WTC11 (cell line): ENCODE measurements around the gene GARS1. TPM values are rescaled to one million over a fixed set of nuclear protein-coding genes. Genes with fewer than 3 reads are reported as not detected.

ENCODE experiments used
- ATAC-seq: fragments of 200-7000 bp; cut with Tn5 transposase; 2 replicates; pipeline ENCODE4 v1.10.0; 2021; ENCODE audit warnings: mild to moderate bottlenecking, moderate library complexity
- CTCF ChIA-PET: fragments of 300-600 bp; sonication (Branson Sonifier 250); formaldehyde crosslinking; loops from one replicate; lab custom pipeline; 2021; ENCODE audit warnings: antibody characterized with exemption; lab: Charles Lee
- POLR2A ChIA-PET: fragments of 350-600 bp; sonication (Branson Sonifier 250); formaldehyde crosslinking; loops from one replicate; lab custom pipeline; 2021; ENCODE audit warnings: antibody characterized with exemption; lab: Charles Lee
- DNase-seq: peaks from one replicate; pipeline ENCODE4 v3.0.0; 2021; ENCODE audit warnings: low spot score
- H3K27ac Mint-ChIP-seq: 2 replicates; pipeline ENCODE4 v1.8.0; 2021; ENCODE audit warnings: mixed read lengths
- H3K27me3 Mint-ChIP-seq: 2 replicates; pipeline ENCODE4 v1.8.0; 2021; ENCODE audit warnings: low read depth, mild to moderate bottlenecking, moderate library complexity, mixed read lengths
- H3K36me3 Mint-ChIP-seq: 2 replicates; pipeline ENCODE4 v1.8.0; 2021; ENCODE audit warnings: mixed read lengths
- H3K4me1 Mint-ChIP-seq: 2 replicates; pipeline ENCODE4 v1.8.0; 2022; ENCODE audit warnings: mixed read lengths
- H3K4me3 Mint-ChIP-seq: 2 replicates; pipeline ENCODE4 v1.8.0; 2021; ENCODE audit warnings: mild to moderate bottlenecking, moderate library complexity, mixed read lengths
- H3K9me3 Mint-ChIP-seq: 2 replicates; pipeline ENCODE4 v1.8.0; 2021; ENCODE audit warnings: mixed read lengths
- AFF4 ChIP-seq: sonication (generic); formaldehyde crosslinking; IDR thresholded peaks from 2 replicates; pipeline ENCODE4 v1.8.1; 2023; ENCODE audit warnings: mild to moderate bottlenecking, missing genetic modification reagents, borderline replicate concordance
- ATF2 ChIP-seq: sonication (generic); formaldehyde crosslinking; IDR thresholded peaks from 2 replicates; pipeline ENCODE4 v1.8.1; 2022; ENCODE audit warnings: low read depth, missing genetic modification reagents, borderline replicate concordance
- ATF3 ChIP-seq: sonication (generic); formaldehyde crosslinking; conservative IDR thresholded peaks from 2 replicates; pipeline ENCODE4 v1.8.1; 2022; ENCODE audit warnings: mild to moderate bottlenecking, missing genetic modification reagents
- CBFB ChIP-seq: sonication (generic); formaldehyde crosslinking; IDR thresholded peaks from 2 replicates; pipeline ENCODE4 v1.8.1; 2022; ENCODE audit warnings: mild to moderate bottlenecking, low read depth, missing genetic modification reagents
- E2F4 ChIP-seq: sonication (generic); formaldehyde crosslinking; IDR thresholded peaks from 2 replicates; pipeline ENCODE4 v1.8.1; 2022; ENCODE audit warnings: low read depth, mild to moderate bottlenecking, moderate library complexity, missing genetic modification reagents, borderline replicate concordance
- ERG ChIP-seq: fragments of 250-450 bp; sonication (Bioruptor Pico); IDR thresholded peaks from 2 replicates; pipeline ENCODE4 v1.8.0; 2021; ENCODE audit warnings: mild to moderate bottlenecking
- ETV6 ChIP-seq: sonication (generic); formaldehyde crosslinking; IDR thresholded peaks from 2 replicates; pipeline ENCODE4 v1.8.1; 2022; ENCODE audit warnings: mild to moderate bottlenecking, missing genetic modification reagents
- JAZF1 ChIP-seq: fragments of 250-450 bp; sonication (Bioruptor Pico); IDR thresholded peaks from 2 replicates; pipeline ENCODE4 v1.9.0; 2021; ENCODE audit warnings: moderate library complexity, mild to moderate bottlenecking, inconsistent platforms
- KAT7 ChIP-seq: sonication (generic); formaldehyde crosslinking; IDR thresholded peaks from 2 replicates; pipeline ENCODE4 v1.8.1; 2023; ENCODE audit warnings: missing genetic modification reagents, mild to moderate bottlenecking, borderline replicate concordance
- NFYB ChIP-seq: sonication (generic); formaldehyde crosslinking; conservative IDR thresholded peaks from 2 replicates; pipeline ENCODE4 v1.8.0; 2022; ENCODE audit warnings: low read depth, missing genetic modification reagents
- NR2C2 ChIP-seq: sonication (generic); formaldehyde crosslinking; IDR thresholded peaks from 2 replicates; pipeline ENCODE4 v1.8.0; 2022; ENCODE audit warnings: mild to moderate bottlenecking, missing genetic modification reagents
- NR3C1 ChIP-seq: sonication (generic); formaldehyde crosslinking; conservative IDR thresholded peaks from 2 replicates; pipeline ENCODE4 v1.8.1; 2023; ENCODE audit warnings: low read depth, mild to moderate bottlenecking, missing genetic modification reagents
- RELA ChIP-seq: sonication (generic); formaldehyde crosslinking; IDR thresholded peaks from 2 replicates; pipeline ENCODE4 v1.8.1; 2022; ENCODE audit warnings: missing genetic modification reagents, mild to moderate bottlenecking, borderline replicate concordance
- SOX15 ChIP-seq: fragments of 250-450 bp; sonication (Bioruptor Pico); IDR thresholded peaks from 2 replicates; pipeline ENCODE4 v1.9.0; 2021; ENCODE audit warnings: mild to moderate bottlenecking
- ZBTB21 ChIP-seq: sonication (generic); formaldehyde crosslinking; IDR thresholded peaks from 2 replicates; pipeline ENCODE4 v1.8.1; 2023; ENCODE audit warnings: mild to moderate bottlenecking, missing genetic modification reagents, borderline replicate concordance
- ZNF121 ChIP-seq: sonication (generic); formaldehyde crosslinking; IDR thresholded peaks from 2 replicates; pipeline ENCODE4 v1.8.0; 2023; ENCODE audit warnings: missing genetic modification reagents
- ZNF317 ChIP-seq: sonication (generic); formaldehyde crosslinking; IDR thresholded peaks from 2 replicates; pipeline ENCODE4 v1.8.1; 2023; ENCODE audit warnings: low read depth, mild to moderate bottlenecking, moderate library complexity, missing genetic modification reagents, borderline replicate concordance
- ZNF512 ChIP-seq: sonication (generic); formaldehyde crosslinking; IDR thresholded peaks from 2 replicates; pipeline ENCODE4 v1.8.1; 2022; ENCODE audit warnings: missing genetic modification reagents, borderline replicate concordance
- ZNF671 ChIP-seq: fragments of 250-450 bp; sonication (Bioruptor Pico); IDR thresholded peaks from 2 replicates; pipeline ENCODE4 v1.8.0; 2021; ENCODE audit warnings: mild to moderate bottlenecking
- total RNA-seq: library from RNA; stranded (reverse); gene quantifications from 3 replicates; pipeline ENCODE4 v1.2.3, GENCODE V29; 2021

The GARS1 gene
- total RNA-seq, 1 experiment from 2014 or later, result 236 TPM

GRCh38 chr7:30642789-30643188, 48.1 kb downstream of the GARS1 start:
- ChIA-PET CTCF (interaction anchor here (1.2 kb wide), 1 partner anchor 40 kb away, joined by 5 read pairs; the partner anchor contains the start of gene CRHR2), POLR2A (no interaction called here)
- ATAC-seq, result no peak; the same call in 1 of the 2 replicates
- Mint-ChIP-seq H3K36me3 (peaks cover 8% of the 10 kb centered on the region), H3K4me3 (peak overlapping the region; percentile 79), H3K27ac (peak overlapping the region; percentile 86), H3K27me3 (no peaks in the 10 kb centered on the region), H3K4me1 (peaks cover 27% of the 10 kb centered on the region), H3K9me3 (no peaks in the 10 kb centered on the region)
- TF ChIP-seq JAZF1 (CRISPR knock-in tag) (no peak), AFF4 (CRISPR knock-in tag) (no peak), ZNF512 (CRISPR knock-in tag) (no peak), ETV6 (CRISPR knock-in tag) (no peak), ATF3 (no peak), NFYB (CRISPR knock-in tag) (no peak), KAT7 (CRISPR knock-in tag) (no peak), CBFB (CRISPR knock-in tag) (no peak), NR2C2 (no peak), ZNF121 (no peak), ZNF671 (CRISPR knock-in tag) (no peak), ZNF317 (no peak)
- no peak for DNase-seq

GRCh38 chr7:30644286-30644955, 49.7 kb downstream of the GARS1 start:
- TF ChIP-seq JAZF1 (CRISPR knock-in tag) (no peak), ERG (CRISPR knock-in tag) (no peak)
- Mint-ChIP-seq H3K4me1 (peaks cover 27% of the 10 kb centered on the region), H3K4me3 (peak overlapping the region; percentile 79; the same call in 1 of the 2 replicates), H3K27me3 (no peaks in the 10 kb centered on the region), H3K27ac (no peak overlapping the region), H3K9me3 (no peaks in the 10 kb centered on the region), H3K36me3 (peaks cover 8% of the 10 kb centered on the region)
- POLR2A ChIA-PET, result no interaction called here
- ATAC-seq (no peak), DNase-seq (no peak)
- CTCF ChIA-PET, result no interaction called here

GRCh38 chr7:30645661-30646060, 51.0 kb downstream of the GARS1 start:
- no peak overlapping the region for H3K27ac Mint-ChIP-seq
- CTCF ChIA-PET, result no interaction called here
- TF ChIP-seq NR3C1 (CRISPR knock-in tag) (no peak), RELA (CRISPR knock-in tag) (no peak), E2F4 (CRISPR knock-in tag) (no peak), ATF2 (CRISPR knock-in tag) (no peak), SOX15 (no peak), ZBTB21 (CRISPR knock-in tag) (no peak), ZNF512 (CRISPR knock-in tag) (no peak)

More at GRCh38 chr7:30645661-30646060, 51.0 kb downstream of the GARS1 start:
- H3K27me3 Mint-ChIP-seq, result no peaks in the 10 kb centered on the region
- H3K4me1 Mint-ChIP-seq, result peaks cover 33% of the 10 kb centered on the region
- H3K4me3 Mint-ChIP-seq, result no peak overlapping the region
- DNase-seq (no peak), ATAC-seq (no peak)
- POLR2A ChIA-PET, result no interaction called here
- H3K36me3 Mint-ChIP-seq, result peaks cover 8% of the 10 kb centered on the region
- no peaks in the 10 kb centered on the region for H3K9me3 Mint-ChIP-seq
